BLaER1 (cell line): ENCODE results near the gene TPM2.
A peak's percentile ranks its signal among the peaks of the same experiment; 100 is the strongest.

Experiments
- H3K27ac ChIP-seq: shearing (Covaris generic); formaldehyde crosslinking; 2 replicates; pipeline ENCODE4 v1.8.1; 2022
- H3K27me3 ChIP-seq: shearing (Covaris generic); formaldehyde crosslinking; 2 replicates; pipeline ENCODE4 v1.8.1; 2022
- H3K36me3 ChIP-seq: shearing (Covaris generic); formaldehyde crosslinking; 2 replicates; pipeline ENCODE4 v1.8.1; 2022
- H3K4me1 ChIP-seq: shearing (Covaris generic); formaldehyde crosslinking; 2 replicates; pipeline ENCODE4 v1.8.1; 2022
- H3K4me2 ChIP-seq: shearing (Covaris generic); formaldehyde crosslinking; 2 replicates; pipeline ENCODE4 v1.8.1; 2022
- H3K4me3 ChIP-seq: shearing (Covaris generic); formaldehyde crosslinking; 2 replicates; pipeline ENCODE4 v1.8.1; 2022
- H3K9ac ChIP-seq: shearing (Covaris generic); formaldehyde crosslinking; 2 replicates; pipeline ENCODE4 v1.8.1; 2022
- H3K9me3 ChIP-seq: shearing (Covaris generic); formaldehyde crosslinking; 2 replicates; pipeline ENCODE4 v1.8.1; 2022
- H4K20me1 ChIP-seq: shearing (Covaris generic); formaldehyde crosslinking; 2 replicates; pipeline ENCODE4 v1.8.1; 2022
- Cebpa-rat ChIP-seq: shearing (Covaris generic); IDR thresholded peaks from 2 replicates; pipeline ENCODE4 v1.8.1; 2022

Gene TPM2

DNA sequence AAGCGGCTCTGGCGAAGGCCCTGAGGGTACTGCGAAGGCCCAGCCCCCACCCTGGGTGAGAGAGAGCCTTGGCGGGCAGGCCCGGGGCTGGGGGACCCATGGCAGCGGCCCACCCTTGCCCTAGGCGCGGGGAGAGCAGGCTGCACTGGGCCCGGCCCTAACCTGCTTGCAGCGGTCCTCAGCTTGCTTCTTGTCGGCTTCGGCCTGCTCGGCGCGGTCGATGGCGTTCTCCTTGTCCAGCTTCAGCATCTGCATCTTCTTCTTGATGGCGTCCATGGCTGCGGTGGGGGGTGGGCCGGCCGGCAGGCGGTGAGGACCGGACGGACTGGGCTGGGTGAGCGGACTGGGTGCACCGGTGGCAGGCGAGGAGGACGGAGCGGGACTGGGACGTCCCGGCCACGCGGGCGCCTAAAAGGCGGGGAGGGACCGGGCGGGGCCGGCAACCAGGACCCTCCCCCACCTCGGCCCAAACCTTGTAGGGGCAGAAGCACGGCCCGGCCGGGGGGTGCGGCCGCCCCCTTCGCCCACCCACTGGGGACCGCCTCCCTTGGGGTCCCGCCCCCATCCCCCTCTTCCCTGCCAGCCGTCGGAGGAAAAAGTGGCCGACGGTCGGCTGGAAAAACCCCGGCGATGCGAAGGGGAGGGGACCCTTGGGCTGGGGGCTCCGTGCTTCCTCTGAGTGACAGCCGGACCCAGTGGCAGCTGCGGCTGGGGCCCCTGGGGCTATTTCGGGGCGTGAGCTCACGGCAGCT, at the start of gene TPM2:
TSS of gene TPM2 (minus strand) at position 384 of the 752 bp plus-strand sequence. CDS start at position 276, 108 bp downstream.
- H3K36me3 ChIP-seq, result peaks cover 12% of the 10 kb centered on the region
- peak within 1 kb of the TSS; percentile 73 for H3K4me3 ChIP-seq
- no peak for TF ChIP-seq Cebpa-rat
- H4K20me1 ChIP-seq, result no peaks in the 10 kb centered on the region
- H3K4me1 ChIP-seq, result peaks cover 48% of the 10 kb centered on the region
- no peaks in the 10 kb centered on the region for H3K27me3 ChIP-seq
- peak within 1 kb of the TSS; percentile 79 for H3K9ac ChIP-seq
- H3K27ac ChIP-seq, result peak within 1 kb of the TSS; percentile 81
- peak within 1 kb of the TSS; percentile 93 for H3K4me2 ChIP-seq
- no peaks in the 10 kb centered on the region for H3K9me3 ChIP-seq

DNA sequence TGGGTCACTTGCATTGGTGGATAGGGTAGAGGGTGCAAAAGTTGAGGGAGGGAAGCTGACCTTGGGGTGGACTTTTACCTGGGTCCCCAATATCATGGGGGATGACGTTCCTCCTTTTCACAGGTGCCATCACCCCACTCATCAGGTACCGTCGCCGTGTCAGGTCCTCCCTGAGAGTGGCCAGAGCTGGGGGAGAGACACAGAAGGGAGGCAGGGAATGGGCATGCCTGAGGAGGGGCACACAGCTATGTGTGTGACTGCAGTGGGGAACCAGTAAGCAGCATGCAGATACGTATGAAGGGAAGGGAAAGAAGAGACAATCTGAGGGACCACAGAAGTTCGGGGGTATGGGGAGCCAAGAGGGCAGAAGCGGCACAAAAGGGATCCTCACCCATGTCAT, 49.2 kb upstream of the TPM2 start:
- H3K36me3 ChIP-seq, result peaks cover 77% of the 10 kb centered on the region
- no peak overlapping the region for H3K9ac ChIP-seq
- H3K9me3 ChIP-seq, result no peaks in the 10 kb centered on the region
- no peaks in the 10 kb centered on the region for H3K27me3 ChIP-seq
- no peak overlapping the region for H3K4me2 ChIP-seq
- TF ChIP-seq Cebpa-rat, result no peak
- no peak overlapping the region for H3K27ac ChIP-seq
- no peak overlapping the region for H3K4me3 ChIP-seq
- no peaks in the 10 kb centered on the region for H4K20me1 ChIP-seq
- H3K4me1 ChIP-seq, result peaks cover 33% of the 10 kb centered on the region

DNA sequence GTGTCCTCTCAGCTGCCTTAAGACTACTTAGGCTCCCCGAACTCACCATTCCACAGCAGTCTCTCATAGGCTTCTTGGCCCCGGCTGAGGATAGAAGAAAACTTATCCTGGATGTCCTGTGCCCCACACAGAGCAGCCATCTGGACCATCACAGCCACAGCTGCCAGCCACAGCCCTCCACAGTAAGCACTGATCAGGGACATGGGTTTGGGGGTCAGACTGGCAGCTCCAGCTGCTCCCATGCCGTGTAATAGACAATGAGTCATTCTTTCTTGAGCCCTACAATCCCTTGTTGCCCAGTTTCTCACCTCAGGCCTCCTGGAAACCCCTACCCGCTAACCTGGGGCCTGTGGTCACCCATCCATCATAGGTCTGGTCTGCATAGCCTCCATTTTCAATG, 48.5 kb upstream of the TPM2 start:
- no peaks in the 10 kb centered on the region for H4K20me1 ChIP-seq
- peak overlapping the region; percentile 27; the same call in 1 of the 2 replicates for H3K9ac ChIP-seq
- TF ChIP-seq Cebpa-rat, result no peak
- H3K27ac ChIP-seq, result no peak overlapping the region
- no peak overlapping the region for H3K4me2 ChIP-seq
- H3K4me1 ChIP-seq, result peaks cover 34% of the 10 kb centered on the region
- no peaks in the 10 kb centered on the region for H3K9me3 ChIP-seq
- no peak overlapping the region for H3K4me3 ChIP-seq
- peaks cover 74% of the 10 kb centered on the region for H3K36me3 ChIP-seq
- no peaks in the 10 kb centered on the region for H3K27me3 ChIP-seq

DNA sequence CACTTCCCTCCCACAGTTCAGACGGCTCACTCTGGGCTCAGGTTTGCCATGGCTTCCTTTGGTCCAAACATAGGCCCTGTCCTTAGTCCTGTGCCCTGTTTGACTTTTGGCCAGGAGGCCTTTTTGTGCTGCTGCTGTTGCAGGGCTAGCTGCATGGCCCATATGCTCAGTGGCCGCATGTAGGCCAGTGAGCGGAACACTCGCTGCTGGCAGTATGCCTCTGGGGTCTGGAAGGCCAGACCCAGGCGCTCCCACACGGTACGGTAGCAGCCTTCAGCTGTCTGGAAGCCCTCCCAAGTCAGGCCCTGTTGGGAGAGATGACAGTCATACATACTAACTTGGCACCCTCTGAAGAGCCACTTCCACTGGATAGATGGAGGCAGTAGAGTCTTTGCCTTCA, 47.4 kb upstream of the TPM2 start:
- Histone ChIP-seq H3K4me3 (no peak overlapping the region), H3K9ac (no peak overlapping the region), H3K4me2 (no peak overlapping the region), H3K27me3 (no peaks in the 10 kb centered on the region), H3K4me1 (peaks cover 35% of the 10 kb centered on the region), H3K9me3 (no peaks in the 10 kb centered on the region), H3K36me3 (peaks cover 66% of the 10 kb centered on the region), H4K20me1 (no peaks in the 10 kb centered on the region), H3K27ac (no peak overlapping the region)
- no peak for TF ChIP-seq Cebpa-rat

DNA sequence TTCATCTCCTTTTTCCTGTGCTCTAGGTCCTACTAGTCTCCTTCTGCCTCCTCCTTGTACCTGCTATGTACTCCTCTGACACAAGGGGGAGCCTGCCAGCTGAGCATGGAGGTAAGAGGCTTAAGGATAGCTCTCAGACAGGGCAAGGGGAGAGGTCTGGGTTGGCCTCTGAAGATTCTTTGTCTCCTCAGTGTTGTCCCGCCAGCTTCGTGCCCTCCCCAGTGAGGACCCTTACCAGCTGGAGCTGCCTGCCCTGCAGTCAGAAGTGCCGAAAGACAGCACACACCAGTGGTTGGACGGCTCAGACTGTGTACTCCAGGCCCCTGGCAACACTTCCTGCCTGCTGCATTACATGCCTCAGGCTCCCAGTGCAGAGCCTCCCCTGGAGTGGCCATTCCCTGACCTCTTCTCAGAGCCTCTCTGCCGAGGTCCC, 46.5 kb upstream of the TPM2 start:
- Histone ChIP-seq H3K27me3 (no peaks in the 10 kb centered on the region), H3K9me3 (no peaks in the 10 kb centered on the region), H3K36me3 (peaks cover 66% of the 10 kb centered on the region), H3K4me1 (peaks cover 28% of the 10 kb centered on the region), H3K4me2 (no peak overlapping the region), H3K4me3 (no peak overlapping the region), H3K9ac (no peak overlapping the region; the same call in 1 of the 2 replicates), H4K20me1 (peaks cover 3% of the 10 kb centered on the region), H3K27ac (no peak overlapping the region)
- TF ChIP-seq Cebpa-rat, result no peak

DNA sequence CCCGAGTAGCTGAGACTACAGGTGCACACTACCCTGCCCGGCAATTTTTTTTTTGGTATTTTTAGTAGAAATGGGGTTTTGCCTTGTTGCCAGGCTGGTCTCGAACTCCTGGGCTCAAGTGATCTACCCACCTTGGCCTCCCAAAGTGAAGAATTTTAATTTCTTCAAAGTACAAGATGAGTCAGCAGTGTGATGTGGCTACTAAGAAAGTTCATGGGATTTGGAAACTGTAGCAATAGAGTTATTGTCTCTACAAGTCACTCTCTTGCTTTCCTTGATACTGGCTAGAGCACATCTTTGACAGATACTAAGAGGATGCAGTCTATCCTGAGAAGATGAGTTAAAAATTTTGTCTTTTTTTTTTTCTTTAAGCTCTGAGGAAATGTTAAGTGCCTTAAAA, 44.4 kb upstream of the TPM2 start:
- H3K4me1 ChIP-seq, result peaks cover 49% of the 10 kb centered on the region
- H3K27ac ChIP-seq, result no peak overlapping the region
- 0 out of 2 replicates have a peak overlapping the region, but pooled peaks have one; percentile 0 for H3K9ac ChIP-seq
- no peaks in the 10 kb centered on the region for H3K27me3 ChIP-seq
- peaks cover 24% of the 10 kb centered on the region for H4K20me1 ChIP-seq
- H3K4me2 ChIP-seq, result peak overlapping the region; percentile 91
- peaks cover 46% of the 10 kb centered on the region for H3K36me3 ChIP-seq
- no peak overlapping the region for H3K4me3 ChIP-seq
- no peaks in the 10 kb centered on the region for H3K9me3 ChIP-seq
- no peak for TF ChIP-seq Cebpa-rat

DNA sequence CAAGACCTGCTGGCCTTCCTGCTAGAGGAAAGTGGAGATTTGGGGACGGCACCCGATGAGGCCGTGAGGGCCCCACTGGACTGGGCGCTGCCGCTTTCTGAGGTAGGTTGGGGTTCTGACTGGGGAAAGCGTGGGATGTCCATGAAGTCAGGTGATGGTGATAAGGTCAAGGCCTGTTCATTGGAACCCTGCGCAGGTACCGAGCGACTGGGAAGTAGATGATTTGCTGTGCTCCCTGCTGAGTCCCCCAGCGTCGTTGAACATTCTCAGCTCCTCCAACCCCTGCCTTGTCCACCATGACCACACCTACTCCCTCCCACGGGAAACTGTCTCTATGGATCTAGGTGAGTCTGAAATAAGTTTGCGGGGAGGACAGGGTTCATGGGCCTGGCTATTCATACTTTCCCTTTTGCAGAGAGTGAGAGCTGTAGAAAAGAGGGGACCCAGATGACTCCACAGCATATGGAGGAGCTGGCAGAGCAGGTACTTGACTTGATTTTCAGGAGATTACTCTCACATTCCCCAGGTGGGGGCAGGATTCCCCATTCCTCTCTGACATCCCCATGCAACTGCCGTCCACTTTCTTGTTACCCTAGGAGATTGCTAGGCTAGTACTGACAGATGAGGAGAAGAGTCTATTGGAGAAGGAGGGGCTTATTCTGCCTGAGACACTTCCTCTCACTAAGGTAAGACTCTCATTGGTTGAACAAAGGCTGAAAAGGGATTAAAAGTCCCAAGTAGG, 43.2 kb upstream of the TPM2 start:
- no peak for TF ChIP-seq Cebpa-rat
- Histone ChIP-seq H3K4me2 (peak overlapping the region; percentile 91), H3K27ac (peak overlapping the region; percentile 61)

DNA sequence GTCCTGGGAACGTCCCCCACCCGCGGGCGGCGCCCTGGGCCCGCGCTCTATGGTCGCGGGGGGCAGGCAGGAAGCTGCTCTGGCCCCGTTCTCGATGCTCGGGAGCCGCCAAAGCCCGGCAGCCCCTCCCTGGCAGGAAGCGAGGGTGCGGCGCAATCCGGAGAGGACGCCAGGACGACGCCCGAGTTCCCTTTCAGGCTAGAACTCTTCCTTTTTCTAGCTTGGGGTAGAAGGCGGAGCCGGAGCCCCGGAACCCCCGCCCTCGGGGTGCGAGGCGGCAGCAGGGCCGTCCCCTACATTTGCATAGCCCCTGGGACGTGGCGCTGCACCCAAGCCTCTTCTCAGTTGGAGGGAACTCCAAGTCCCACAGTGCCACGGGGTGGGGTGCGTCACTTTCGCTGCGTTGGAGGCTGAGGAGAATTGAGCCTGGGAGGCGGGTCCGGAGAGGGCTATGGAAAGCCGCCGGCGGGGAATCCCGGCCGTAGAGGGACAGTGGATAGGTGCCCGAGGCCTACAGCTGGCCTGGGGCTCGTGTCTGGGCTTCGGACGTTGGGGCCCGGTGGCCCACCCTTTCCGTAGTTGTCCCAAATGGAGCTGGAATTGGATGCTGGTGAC, 42.6 kb upstream of the TPM2 start, which contains the start of the genes CREB3 and TLN1:
TSS of gene CREB3 (plus strand) at position 482 of the 615 bp plus-strand sequence. CDS start at position 589, 107 bp downstream.
TSS of gene TLN1 (minus strand) at position 11 of the 615 bp plus-strand sequence. CDS start 6,501 bp downstream, outside the sequence.
- Histone ChIP-seq H3K27me3 (no peaks in the 10 kb centered on the region), H3K4me3 (peak within 1 kb of the TSS; percentile 89), H4K20me1 (peaks cover 42% of the 10 kb centered on the region), H3K4me1 (peaks cover 58% of the 10 kb centered on the region), H3K9ac (peak within 1 kb of the TSS; percentile 88), H3K9me3 (no peaks in the 10 kb centered on the region), H3K4me2 (peak within 1 kb of the TSS; percentile 91), H3K36me3 (peaks cover 28% of the 10 kb centered on the region), H3K27ac (peak within 1 kb of the TSS; percentile 83)
- no peak for TF ChIP-seq Cebpa-rat

More for the DNA sequence above, 43.2 kb upstream of the TPM2 start:
- Histone ChIP-seq H4K20me1 (peaks cover 36% of the 10 kb centered on the region), H3K4me1 (peaks cover 57% of the 10 kb centered on the region), H3K4me3 (peak overlapping the region; percentile 89), H3K36me3 (peaks cover 35% of the 10 kb centered on the region), H3K9ac (peak overlapping the region; percentile 88), H3K9me3 (no peaks in the 10 kb centered on the region), H3K27me3 (no peaks in the 10 kb centered on the region)

DNA sequence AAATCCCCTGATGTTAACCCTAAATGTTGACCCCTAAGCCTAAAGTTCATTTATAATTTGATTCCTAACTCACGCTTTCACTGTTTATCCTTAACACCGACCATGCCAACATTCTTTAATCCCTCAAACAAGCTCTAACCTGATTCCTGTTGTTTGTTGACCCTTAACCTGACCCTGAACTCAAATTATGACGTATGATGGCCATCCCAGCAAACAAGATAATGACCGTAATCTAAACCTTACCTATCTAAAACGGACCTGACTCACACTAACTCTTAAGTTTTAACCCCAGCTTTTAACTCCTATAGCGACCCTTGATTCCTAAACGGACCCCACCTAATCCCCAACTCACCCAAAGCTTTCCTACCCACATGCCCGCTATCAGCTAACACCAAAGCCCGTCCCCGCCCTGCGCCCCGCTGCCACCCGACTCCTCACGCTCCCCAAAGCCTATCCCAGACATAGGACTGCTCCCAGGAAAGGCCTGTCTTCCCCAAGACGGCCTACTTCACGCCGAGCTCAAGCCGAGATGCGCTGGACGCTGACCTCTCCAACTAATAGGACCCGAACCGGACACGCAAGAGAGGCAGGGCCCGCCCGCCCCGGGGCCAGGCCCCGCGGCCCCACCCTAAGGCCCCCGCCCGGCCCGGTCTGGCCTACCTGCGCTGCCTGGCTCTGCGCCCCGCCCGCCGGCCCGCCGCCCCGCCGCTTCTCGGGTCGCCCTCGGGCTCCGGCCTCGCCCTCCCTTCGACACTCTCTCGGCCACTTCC, 41.9 kb upstream of the TPM2 start:
- Histone ChIP-seq H4K20me1 (peaks cover 49% of the 10 kb centered on the region), H3K36me3 (peaks cover 21% of the 10 kb centered on the region), H3K9ac (peak overlapping the region; percentile 88), H3K4me2 (peak overlapping the region; percentile 91), H3K9me3 (no peaks in the 10 kb centered on the region), H3K27ac (peak overlapping the region; percentile 83), H3K4me3 (peak overlapping the region; percentile 89), H3K27me3 (no peaks in the 10 kb centered on the region), H3K4me1 (peaks cover 65% of the 10 kb centered on the region)
- no peak for TF ChIP-seq Cebpa-rat
